Measurements from ENCODE around the gene LMBR1. TPM values are rescaled to one million over a fixed set of nuclear protein-coding genes. Genes with fewer than 3 reads are reported as not detected.
"Not testable (repeated sequence)": the region's sequence is repeated elsewhere in the genome, so short reads cannot be mapped to it uniquely, and the experiment has no call there.

Gene LMBR1
- polyA plus RNA-seq, 1 donor from 2014 or later = 68.9 TPM

GRCh38 chr7:156702399-156702798 is 190.6 kb downstream of the LMBR1 start:
- Histone ChIP-seq H3K79me2 (replicated peaks; ENCODE audit: insufficient read depth, low read length) (no peaks in the 10 kb centered on the region), H3K27me3 (ENCODE audit: insufficient read depth, low read depth, low read length) (no peaks in the 10 kb centered on the region), H3K4me2 (ENCODE audit: low read length) (no peak overlapping the region), H2AFZ (ENCODE audit: low read depth, low read length) (no peak overlapping the region), H3F3A (ENCODE audit: insufficient read depth, low read length, poor library complexity, severe bottlenecking) (no peaks in the 10 kb centered on the region), H3K9me3 (ENCODE audit: low read length) (no peaks in the 10 kb centered on the region), H3K9me2 (ENCODE audit: insufficient read depth, low read length) (no peaks in the 10 kb centered on the region), H3K9ac (ENCODE audit: low read length) (no peak overlapping the region), H3K4me3 (ENCODE audit: low read length) (no peak overlapping the region), H4K20me1 (ENCODE audit: insufficient read depth) (no peaks in the 10 kb centered on the region), H3K27ac (ENCODE audit: low read length) (no peak overlapping the region), H3K36me3 (ENCODE audit: insufficient read depth, low read length) (no peaks in the 10 kb centered on the region)
- TF ChIP-seq EZH2 (IDR thresholded peaks at IDR 0.05; ENCODE audit: borderline replicate concordance, insufficient read depth, low read length, poor library complexity, severe bottlenecking) = no peak
- TF ChIP-seq, protein P1, sequence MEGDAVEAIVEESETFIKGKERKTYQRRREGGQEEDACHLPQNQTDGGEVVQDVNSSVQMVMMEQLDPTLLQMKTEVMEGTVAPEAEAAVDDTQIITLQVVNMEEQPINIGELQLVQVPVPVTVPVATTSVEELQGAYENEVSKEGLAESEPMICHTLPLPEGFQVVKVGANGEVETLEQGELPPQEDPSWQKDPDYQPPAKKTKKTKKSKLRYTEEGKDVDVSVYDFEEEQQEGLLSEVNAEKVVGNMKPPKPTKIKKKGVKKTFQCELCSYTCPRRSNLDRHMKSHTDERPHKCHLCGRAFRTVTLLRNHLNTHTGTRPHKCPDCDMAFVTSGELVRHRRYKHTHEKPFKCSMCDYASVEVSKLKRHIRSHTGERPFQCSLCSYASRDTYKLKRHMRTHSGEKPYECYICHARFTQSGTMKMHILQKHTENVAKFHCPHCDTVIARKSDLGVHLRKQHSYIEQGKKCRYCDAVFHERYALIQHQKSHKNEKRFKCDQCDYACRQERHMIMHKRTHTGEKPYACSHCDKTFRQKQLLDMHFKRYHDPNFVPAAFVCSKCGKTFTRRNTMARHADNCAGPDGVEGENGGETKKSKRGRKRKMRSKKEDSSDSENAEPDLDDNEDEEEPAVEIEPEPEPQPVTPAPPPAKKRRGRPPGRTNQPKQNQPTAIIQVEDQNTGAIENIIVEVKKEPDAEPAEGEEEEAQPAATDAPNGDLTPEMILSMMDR (IDR thresholded peaks at IDR 0.05; ENCODE audit: poor library complexity, severe bottlenecking) = no peak
- TF ChIP-seq POLR2AphosphoS5 (IDR thresholded peaks at IDR 0.05) = no peak
- no peak for TF ChIP-seq SMC3 (conservative IDR thresholded peaks at IDR 0.05; ENCODE audit: poor library complexity)
- TF ChIP-seq REST (IDR thresholded peaks at IDR 0.05; ENCODE audit: borderline replicate concordance) = no peak
- TF ChIP-seq EP300 (conservative IDR thresholded peaks at IDR 0.05; ENCODE audit: poor library complexity, severe bottlenecking) = no peak

DNA sequence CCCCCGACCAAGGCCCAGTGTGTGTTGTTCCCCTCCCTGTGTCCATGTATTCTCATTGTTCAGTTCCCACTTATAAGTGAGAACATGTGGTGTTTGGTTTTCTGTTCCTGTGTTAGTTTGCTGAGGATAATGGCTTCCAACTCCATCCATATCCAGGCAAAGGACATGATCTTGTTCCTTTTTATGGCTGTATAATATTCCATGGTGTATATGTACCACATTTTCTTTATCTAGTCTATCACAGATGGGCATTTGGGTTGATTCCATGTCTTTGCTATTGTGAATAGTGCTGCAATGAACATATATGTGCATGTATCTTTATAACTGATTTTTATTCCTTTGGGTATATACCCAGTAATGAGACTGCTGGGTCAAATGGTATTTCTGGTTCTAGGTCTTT is 191.2 kb downstream of the LMBR1 start:
- not testable (repeated sequence) for H3K9ac ChIP-seq (ENCODE audit: low read length); H3K4me2 ChIP-seq (ENCODE audit: low read length); H3K27ac ChIP-seq (ENCODE audit: low read length); H3F3A ChIP-seq (ENCODE audit: insufficient read depth, low read length, poor library complexity, severe bottlenecking); H3K4me3 ChIP-seq (ENCODE audit: low read length); H4K20me1 ChIP-seq (ENCODE audit: insufficient read depth); H3K79me2 ChIP-seq (replicated peaks; ENCODE audit: insufficient read depth, low read length); H3K9me3 ChIP-seq (ENCODE audit: low read length); H3K27me3 ChIP-seq (ENCODE audit: insufficient read depth, low read depth, low read length); H3K36me3 ChIP-seq (ENCODE audit: insufficient read depth, low read length); H3K9me2 ChIP-seq (ENCODE audit: insufficient read depth, low read length); H2AFZ ChIP-seq (ENCODE audit: low read depth, low read length)

DNA sequence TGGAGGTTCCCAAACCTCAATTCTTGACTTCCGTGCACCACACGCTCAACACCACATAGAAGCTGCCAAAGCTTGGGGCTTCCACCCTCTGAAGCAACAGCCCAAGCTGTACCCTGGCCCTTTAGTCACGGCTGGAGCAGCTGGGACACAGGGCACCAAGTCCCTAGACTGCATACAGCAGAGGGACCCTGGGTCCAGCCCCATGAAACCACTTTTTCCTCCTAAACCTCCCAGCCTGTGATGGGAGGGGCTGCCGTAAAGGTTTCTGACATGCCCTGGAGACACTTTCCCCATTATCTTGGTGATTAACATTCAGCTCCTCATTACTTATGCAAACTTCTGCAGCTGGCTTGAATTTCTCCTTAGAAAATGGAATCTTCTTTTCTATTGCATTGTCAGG is 194.5 kb downstream of the LMBR1 start:
- not testable (repeated sequence) for H3K79me2 ChIP-seq (replicated peaks; ENCODE audit: insufficient read depth, low read length); H3K9me2 ChIP-seq (ENCODE audit: insufficient read depth, low read length); H3K4me2 ChIP-seq (ENCODE audit: low read length); H3K9ac ChIP-seq (ENCODE audit: low read length); H3K27ac ChIP-seq (ENCODE audit: low read length); H3K9me3 ChIP-seq (ENCODE audit: low read length); H3K4me3 ChIP-seq (ENCODE audit: low read length); H3K36me3 ChIP-seq (ENCODE audit: insufficient read depth, low read length); H2AFZ ChIP-seq (ENCODE audit: low read depth, low read length); H3K27me3 ChIP-seq (ENCODE audit: insufficient read depth, low read depth, low read length); H4K20me1 ChIP-seq (ENCODE audit: insufficient read depth); H3F3A ChIP-seq (ENCODE audit: insufficient read depth, low read length, poor library complexity, severe bottlenecking)

DNA sequence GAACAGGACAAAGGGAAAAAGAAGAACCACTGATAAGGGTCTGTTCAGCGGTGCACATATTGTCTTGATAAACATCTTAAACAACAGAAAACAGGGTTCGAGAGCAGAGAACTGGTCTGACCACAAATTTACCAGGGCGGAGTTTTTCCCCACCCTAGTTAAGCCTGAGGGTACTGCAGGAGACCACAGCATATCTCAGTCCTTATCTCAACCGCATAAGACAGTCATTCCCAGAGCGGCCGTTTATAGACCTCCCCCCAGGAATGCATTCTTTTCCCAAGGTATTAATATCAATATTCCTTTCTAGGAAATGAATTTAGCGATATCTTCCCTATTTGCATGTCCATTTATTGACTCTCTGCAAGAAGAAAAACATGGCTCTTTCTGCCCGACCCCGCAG is 195.7 kb downstream of the LMBR1 start:
- H3K9me3 ChIP-seq (ENCODE audit: low read length) = not testable (repeated sequence)

More for the DNA sequence above, 195.7 kb downstream of the LMBR1 start:
- H3K4me3 ChIP-seq (ENCODE audit: low read length); H3K9ac ChIP-seq (ENCODE audit: low read length); H3K36me3 ChIP-seq (ENCODE audit: insufficient read depth, low read length); H2AFZ ChIP-seq (ENCODE audit: low read depth, low read length); H3K27ac ChIP-seq (ENCODE audit: low read length); H3K79me2 ChIP-seq (replicated peaks; ENCODE audit: insufficient read depth, low read length); H4K20me1 ChIP-seq (ENCODE audit: insufficient read depth); H3K4me2 ChIP-seq (ENCODE audit: low read length); H3K27me3 ChIP-seq (ENCODE audit: insufficient read depth, low read depth, low read length); H3K9me2 ChIP-seq (ENCODE audit: insufficient read depth, low read length); H3F3A ChIP-seq (ENCODE audit: insufficient read depth, low read length, poor library complexity, severe bottlenecking): not testable (repeated sequence)
